HG02852 (cell line): ENCODE measurements around the gene TRIO.

Source experiments
- ATAC-seq: cut with Tn5 transposase; IDR thresholded peaks from one replicate; pipeline ENCODE4 v1.9.1; 2021; ENCODE audit warnings: mild to moderate bottlenecking, moderate library complexity; ENCODE audit not compliant: unreplicated experiment

The TRIO gene

DNA sequence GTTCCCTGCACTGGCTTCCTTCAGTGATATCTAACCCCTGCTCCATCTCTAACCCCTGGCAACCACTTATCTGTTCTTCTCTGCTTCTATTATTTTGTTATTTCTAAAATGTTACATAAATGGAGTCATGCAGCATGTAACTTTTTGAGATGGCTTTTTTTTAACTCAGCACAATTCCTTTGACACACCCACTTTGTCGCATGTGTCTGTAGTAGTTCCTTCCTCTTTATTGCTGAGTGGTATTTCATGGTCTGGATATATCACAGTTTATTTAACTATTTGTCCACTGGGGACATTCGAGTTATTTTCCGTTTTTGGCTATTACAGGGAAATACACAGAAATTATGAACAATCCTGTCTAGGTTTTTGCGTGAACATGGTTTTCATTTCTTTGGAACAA is 200.2 kb downstream of the TRIO start:
- no peak for ATAC-seq

DNA sequence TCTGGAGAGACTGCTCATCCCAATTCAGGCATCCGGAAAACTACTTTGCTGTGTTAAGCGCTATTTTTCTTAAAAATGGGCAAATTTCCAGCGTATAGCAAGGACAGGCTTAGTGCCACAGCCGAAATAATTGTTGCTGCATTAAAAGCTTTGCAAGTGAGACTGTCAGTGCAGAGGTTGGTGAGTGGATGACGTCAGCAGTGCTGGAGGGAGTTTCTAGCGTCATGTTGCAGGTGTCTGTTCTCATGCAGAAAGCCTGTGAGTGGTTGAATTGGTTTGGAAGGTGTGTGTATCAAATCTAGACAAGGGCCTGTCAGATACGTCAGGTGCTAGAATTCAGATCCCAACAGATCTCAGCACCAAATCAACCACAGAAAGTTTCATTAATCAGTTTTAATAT is 204.4 kb downstream of the TRIO start:
- no peak for ATAC-seq

DNA sequence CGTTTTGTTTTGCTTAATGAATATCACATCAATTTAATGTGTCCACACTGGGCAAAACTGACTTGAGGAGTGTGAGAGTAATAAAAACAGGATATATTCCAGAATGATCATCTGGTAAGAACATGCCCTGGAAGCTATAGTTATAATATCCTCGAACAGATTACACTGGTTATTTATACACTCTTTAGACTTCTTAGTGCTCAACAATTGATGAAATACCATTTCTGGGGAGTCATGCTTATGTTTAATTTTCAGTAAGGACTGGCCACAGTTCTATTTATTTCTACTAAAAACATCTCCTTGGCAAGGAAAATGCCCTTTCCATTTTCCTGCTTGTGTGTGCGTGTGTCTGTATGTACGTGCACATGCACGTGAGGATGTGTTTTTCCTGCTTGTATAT is 205.0 kb downstream of the TRIO start:
- ATAC-seq = no peak

DNA sequence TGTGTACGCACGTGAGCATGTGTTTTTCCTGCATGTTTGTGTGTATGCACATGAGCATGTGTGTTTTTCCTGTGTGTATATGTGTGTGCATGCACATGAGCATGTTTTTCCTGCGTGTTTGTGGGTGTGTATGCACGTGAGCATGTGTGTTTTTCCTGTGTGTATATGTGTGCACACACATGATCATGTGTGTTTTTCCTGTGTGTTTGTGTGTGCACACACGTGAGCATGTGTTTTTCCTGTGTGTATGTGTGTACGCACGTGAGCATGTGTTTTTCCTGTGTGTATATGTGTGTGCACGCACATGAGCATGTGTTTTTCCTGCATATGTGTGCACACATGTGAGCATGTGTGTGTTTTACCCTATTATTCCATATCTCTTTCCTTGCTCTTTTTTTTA is 205.9 kb downstream of the TRIO start:
- ATAC-seq = no peak

DNA sequence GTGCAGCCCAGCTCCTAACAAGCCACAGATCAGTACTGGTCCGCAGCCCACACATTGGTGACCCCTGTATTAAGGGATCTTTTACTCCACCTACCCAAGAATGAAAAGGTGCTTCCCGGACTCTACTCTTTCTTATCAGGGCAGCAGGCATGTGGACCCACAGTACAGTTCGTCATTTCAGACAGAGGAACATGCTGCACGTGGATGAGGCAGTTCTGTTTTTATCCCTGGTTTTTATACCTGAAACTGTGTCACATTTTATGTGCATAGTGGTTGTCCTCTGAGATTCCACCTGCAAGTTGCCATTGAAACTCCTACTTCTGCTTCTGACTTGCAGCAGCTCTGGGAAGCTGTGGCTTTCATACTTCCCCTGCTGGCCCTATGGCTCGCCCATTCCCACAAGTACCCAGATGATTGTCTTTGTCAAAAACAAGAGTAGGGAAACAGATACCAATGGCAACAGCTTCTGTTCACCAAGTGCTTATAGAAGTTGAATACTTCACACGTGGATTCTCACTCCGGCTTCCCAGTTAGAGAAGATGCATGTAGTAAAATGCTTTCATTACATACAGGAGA is 208.0 kb downstream of the TRIO start:
- no peak for ATAC-seq

DNA sequence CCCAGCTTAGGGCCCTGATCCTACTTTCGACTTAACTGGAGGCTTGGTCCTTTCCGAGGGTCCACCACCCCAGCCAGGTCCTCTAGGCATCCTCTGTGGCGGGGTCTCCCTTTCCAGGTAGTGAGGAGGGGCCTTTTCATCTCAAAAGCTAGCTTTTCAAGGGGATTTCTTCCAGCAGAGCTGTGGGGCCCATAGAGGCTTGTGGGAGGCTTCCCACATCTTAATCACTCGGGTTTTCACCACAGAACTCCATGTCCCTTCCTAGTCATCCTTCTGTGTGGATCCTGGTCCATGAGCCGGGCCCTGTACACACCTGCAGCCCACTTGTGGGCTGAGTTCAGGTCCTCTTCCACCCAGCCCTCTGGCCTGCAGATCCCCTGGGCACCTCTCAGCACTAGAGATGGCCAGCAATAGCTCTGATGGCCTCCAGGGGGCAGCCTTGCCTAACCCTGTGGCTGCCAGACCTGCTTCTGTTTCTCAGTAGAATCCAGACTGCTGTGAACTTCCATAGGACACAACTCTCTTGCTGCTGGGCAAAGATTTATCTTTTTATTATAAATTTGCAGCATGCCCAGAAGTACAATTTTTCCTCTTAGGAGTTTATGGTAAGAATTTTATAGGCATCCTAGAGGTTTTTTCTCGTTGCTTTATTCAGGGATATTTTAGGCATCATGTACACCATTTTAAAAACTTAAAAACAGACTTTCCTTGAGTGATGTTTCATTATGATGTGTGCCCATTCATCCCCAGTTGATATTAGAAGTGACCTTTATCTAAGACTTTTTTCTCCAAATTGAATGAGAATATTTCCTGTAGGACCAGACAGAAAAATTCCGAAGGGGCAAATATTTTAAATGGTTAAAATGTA is 208.9 kb downstream of the TRIO start:
- ATAC-seq = peak; percentile 82

DNA sequence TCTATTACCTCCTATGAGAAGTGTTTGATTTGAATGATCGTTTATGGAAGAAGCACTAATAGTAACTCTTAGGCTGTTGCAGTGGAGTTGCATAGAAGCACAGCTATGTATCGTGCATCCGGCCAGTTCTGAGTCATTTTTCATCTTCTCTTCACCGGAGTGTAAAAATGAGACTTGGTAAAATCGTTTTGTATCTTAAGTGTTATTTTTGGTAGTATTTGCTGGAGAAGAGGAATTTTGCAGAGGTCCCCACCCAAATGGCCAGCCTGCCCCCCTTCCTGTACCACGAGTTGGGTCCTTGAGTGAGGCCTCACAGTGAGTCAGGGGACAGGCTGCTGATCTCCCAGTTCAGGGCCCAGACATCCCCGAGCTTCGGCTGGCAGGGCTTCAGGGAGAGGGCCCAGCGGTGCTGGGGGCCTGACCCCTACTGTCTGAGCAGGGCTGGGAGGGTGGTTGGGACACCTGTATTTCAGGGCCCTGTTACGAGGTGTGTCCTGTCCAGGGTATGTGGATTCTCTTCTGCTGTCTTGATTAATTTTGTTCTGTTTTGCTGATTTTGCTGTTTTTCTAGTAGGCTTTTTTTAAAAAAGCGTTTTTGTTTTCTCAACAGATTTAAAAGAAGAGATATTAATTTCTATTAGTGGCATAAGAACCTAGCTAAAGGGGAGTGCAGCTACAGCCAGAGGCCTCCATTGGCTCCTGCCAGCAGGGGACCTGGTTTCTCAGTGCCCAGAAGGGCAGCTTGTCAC is 210.8 kb downstream of the TRIO start:
- ATAC-seq = no peak

DNA sequence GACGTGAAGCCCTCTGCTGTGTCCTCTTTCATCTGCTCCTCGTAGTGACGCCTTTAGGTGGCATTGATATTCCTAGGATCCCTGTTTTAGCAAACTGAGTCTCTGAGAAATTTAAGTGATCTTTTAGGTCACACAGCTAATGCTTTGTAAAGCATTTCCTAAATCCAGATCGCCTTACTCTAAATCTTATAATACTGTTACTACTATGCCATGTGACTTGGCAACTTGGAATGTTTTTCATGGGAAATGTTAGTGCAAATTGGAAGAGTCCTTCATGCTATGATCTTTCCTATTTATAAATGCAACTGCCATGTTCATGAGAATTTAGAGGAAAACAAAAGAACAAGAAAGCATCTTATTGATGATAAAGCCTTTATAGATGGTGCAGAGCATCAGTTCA is 212.2 kb downstream of the TRIO start:
- no peak for ATAC-seq

DNA sequence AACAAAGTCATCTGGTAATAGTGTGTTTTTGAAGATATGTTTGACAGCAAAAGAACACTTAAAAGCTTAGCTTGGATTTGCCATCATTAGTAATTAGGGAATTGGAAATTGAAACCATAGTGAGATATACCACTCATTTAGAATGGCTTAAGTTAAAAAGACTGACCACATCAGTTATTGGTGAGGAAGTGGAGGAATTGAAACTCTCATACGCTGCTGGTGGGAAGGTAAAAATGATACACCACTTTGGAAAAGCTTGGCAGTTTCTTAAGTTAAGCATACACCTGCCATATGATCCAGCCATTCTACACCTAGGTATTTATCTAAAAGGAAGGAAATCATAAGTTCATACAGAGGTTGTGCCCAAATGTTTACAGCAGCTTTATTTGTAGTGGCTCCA is 213.2 kb downstream of the TRIO start:
- no peak for ATAC-seq

DNA sequence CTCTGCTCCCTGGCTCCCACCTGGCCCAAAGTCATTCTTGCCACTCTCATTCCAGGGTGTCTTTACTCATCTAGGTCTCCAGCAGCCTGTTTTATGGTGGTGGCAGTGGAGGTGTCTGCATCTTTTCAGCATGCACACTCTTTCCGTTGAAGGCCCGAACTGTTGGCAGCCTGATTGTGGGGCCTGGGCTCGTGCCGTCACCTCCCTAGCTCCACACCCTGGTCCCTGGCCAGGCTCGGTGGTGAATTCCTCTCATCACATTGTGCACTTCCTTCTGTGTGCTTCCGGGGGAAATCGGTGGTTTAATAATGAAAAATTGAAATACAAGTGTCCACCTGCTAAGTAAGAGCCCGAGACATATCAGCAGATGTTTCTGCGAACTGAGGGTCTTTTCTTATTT is 214.3 kb downstream of the TRIO start:
- no peak for ATAC-seq

DNA sequence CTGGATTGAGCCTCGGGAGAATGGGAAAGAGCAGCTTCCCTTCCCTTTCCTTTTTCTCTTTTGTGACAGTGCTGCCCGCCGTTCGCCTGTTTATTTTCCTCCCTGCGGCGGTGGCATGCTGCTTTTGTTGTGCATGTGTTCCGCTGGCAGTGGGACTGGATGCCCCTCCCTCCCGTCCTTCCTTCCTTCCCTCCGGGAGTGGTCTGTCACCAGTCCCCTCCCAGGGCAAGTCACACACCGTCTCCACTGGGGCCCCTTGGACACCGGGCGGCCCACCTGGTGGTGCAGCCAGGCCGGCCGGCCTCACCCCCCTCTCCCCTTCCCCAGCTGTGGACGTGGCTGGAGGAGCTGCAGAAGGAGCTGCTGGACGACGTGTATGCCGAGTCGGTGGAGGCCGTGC is 214.7 kb downstream of the TRIO start:
- no peak for ATAC-seq

DNA sequence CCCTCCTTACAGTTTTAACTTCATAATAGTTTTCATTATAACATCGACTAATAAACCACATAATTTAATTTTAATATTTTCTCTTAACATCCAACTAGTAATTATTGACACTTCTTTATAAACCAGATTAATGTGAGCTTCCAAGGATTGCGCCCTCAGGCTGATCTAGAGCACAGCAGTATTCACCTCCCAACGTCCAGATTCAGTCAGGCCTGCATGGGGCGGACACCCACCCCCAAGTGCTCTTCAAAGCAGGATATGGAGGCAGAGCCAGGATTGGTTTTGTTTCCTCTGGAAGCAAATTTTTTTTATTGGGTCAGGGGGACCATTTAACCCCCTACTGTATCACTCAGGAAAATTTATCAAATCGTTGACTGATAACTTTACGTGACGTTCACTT is 215.4 kb downstream of the TRIO start:
- ATAC-seq = no peak

DNA sequence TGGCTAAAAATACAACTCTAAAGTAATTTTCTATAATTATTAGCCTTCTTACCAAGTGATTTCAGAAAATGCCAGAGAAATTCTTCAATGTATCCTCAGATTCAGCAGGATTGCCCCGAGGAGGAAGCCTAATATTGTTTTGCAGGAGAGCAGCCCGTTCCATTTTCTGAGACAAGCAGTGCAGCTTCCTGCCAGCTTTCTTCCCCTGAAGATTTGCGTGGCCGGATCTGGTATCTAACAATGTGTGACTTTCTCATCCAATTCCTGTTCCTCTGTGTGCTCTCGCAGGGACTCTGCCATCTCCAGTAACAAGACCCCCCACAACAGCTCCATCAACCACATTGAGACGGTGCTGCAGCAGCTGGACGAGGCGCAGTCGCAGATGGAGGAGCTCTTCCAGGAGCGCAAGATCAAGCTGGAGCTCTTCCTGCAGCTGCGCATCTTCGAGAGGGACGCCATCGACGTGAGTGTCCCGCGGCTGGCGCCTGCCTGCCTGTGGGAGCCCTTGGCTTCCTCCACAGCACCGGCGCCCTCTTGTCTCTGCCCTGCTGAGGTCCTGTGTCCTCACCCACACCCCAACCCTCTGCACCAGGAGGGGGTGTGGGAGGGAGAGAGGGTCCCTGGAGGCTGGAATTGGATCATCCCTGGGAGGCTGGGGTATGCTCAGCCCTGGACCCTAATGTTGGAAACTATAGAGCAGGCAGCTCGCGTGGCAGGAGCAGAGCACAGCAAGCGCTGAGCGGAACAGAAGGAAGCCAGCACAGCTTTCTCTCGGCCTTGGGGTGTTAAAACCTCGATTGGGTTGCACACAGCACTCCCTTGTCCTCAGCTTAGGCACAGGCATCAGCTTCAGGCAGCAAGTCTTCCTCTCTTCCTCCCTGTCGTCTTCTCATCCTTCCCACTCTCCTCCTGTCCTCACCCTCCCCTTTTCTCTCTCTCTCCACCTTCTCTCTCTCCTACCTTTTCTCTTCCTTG is 216.2 kb downstream of the TRIO start:
- ATAC-seq = no peak

DNA sequence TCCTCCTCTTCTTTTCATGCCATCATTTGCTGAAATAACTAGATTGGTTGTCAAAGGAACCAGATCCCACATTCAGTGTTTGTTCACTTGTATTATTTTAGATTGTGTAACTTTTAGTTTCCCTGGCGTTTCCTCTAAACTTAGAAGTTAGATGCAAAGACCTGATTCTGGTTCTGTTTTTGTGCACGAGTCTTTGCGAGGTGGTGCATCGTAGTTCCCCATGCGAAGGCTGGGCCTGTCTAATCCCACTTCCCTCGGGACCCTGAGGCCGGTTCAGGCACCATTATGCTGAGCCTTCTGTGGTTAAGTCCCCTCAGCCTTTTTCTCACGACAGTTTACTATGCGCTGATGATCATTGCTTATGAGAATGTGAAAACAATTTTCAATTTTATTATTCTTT is 219.3 kb downstream of the TRIO start:
- no peak for ATAC-seq

DNA sequence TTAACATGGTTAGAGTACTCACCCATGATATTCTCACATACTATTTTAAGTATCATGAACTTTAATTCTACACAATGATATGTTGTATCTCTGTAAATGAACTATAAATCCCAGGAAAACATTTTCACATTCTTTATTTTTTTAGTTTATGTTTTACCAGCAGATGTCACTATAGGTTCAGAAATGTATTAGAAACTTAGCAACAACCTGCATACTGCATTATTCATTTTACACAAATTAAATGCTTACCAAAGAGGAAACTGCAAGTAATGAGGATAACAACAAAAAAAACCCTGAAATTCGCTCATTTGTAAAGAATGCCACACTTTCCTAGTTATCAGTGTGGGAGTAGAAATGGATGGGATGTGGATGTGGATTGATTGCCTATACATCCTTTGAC is 221.0 kb downstream of the TRIO start:
- no peak for ATAC-seq

DNA sequence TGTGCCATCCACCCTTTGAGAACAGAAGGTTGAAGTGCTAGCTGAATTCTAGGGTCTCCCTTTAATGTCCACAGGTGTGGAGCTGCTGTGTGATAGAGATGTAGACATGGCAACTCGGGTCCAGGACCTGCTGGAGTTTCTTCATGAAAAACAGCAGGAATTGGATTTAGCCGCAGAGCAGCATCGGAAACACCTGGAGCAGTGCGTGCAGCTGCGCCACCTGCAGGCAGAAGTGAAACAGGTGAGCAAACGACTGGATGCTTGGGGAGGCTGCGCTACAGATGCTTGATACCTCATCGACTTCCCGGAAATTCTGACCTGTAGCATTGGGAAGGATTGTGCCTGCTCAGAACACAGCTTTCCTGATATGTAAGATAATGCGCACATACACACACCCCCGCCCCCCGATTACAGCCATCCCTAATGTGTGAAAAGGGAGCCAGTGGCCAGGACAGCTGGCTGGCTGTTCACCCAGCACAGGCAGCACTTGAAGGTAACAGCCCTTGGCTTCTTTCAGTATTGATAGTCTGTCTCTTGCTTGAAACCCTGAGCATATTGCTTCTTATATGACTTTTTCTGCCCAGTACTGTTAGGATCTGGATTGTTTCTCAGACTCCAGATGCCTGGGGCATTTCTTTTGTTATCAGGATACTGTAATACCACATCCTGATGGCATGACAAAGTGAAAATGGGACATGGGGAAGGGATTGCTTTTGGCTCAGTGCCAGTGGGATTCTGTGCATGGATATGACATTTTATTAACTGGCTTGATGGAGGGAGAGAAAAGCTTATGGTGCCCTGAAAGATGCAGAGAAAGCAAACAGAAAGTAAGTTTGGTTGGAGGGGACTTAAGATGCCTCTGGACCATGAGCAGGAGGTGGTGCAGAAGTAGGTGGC is 221.7 kb downstream of the TRIO start:
- no peak for ATAC-seq

DNA sequence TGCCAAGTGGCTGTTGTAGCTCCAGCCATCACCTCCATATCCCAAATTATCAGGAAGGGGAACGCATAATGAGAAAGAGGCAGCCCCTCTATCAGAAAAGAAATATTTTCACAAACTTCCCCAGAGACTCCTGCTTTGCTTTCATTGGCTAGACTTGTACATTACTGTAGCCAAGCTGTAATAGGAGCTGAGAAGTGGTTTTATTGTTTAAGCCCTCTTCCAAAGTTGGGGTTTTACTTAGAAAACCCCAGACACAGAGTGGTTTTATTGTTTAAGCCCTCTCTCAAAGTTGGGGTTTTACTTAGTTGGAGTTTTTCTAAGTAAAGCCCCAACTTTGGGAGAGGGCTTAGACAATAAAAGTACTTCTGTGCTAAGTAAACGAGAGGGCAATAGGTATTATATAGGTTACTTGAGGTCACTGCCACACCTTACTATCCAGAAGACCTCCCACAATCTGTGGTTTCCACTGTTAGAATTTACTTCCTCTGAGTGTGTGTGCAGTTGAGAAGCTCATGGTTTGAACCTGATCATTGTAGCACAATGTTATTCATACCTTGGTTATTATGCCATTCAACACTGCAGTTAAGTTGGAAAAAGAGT is 222.8 kb downstream of the TRIO start:
- ATAC-seq = no peak

DNA sequence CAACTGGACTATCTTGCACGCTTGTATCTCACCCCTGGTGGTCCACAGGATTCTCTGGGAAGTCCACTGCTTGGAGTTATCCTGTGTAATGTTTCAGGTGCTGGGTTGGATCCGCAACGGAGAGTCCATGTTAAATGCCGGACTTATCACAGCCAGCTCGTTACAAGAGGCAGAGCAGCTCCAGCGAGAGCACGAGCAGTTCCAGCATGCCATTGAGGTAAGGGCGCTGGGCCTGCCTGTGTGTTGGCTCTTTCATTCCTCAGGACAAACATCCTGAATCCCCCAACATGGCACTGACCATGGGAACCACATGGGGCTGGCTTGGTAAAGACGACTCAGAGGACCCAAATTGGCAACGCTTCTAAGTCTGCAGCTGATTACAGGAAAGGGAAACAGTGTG is 223.6 kb downstream of the TRIO start:
- no peak for ATAC-seq

DNA sequence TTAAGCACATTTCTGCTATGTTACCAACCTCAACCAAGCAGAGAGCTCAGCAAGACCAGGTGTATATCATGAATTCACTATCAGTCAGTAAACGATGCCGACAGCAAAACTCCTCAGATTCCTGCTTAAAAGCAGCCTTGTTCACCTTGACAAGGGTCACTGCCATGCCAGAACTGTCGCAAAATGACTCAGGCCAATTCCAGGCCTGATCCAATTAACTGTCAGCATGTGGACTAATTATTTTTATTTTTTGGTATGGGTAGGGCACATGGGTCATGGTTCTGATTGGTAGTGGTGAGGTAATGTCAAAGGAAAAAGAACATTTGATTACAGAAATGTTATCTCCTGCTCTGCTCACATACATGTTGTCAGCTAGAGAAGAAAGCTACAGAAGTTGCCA is 224.2 kb downstream of the TRIO start:
- no peak for ATAC-seq
